Chondrocyte (in vitro differentiated cells): ENCODE data around the gene EVI5L. TPM values are rescaled to one million over a fixed set of nuclear protein-coding genes. Genes with fewer than 3 reads are reported as not detected.

Source experiments
- DNase-seq: peaks from one replicate; pipeline ENCODE4 v3.0.0; 2021; ENCODE audit warnings: mixed read lengths, low spot score
- H3K27ac Mint-ChIP-seq: one replicate; pipeline ENCODE4 v1.8.0; 2021; ENCODE audit warnings: mild to moderate bottlenecking, moderate library complexity, mixed read lengths; ENCODE audit not compliant: unreplicated experiment
- H3K27me3 Mint-ChIP-seq: 2 replicates; pipeline ENCODE4 v1.8.0; 2021; ENCODE audit warnings: low read depth, mixed read lengths
- H3K36me3 Mint-ChIP-seq: 2 replicates; pipeline ENCODE4 v1.8.0; 2021; ENCODE audit warnings: low read depth, mixed read lengths
- H3K4me1 Mint-ChIP-seq: 2 replicates; pipeline ENCODE4 v1.8.0; 2021; ENCODE audit warnings: low read depth, mild to moderate bottlenecking, mixed read lengths
- H3K4me3 Mint-ChIP-seq: one replicate; pipeline ENCODE4 v1.8.0; 2021; ENCODE audit warnings: mild to moderate bottlenecking, moderate library complexity, mixed read lengths; ENCODE audit not compliant: unreplicated experiment
- H3K9me3 Mint-ChIP-seq: 2 replicates; pipeline ENCODE4 v1.8.0; 2021; ENCODE audit warnings: low read depth, mixed read lengths
- total RNA-seq: library from RNA; stranded (reverse); gene quantifications from 3 replicates; pipeline ENCODE4 v1.2.1, GENCODE V29; 2021
- TF ChIP-seq, protein P1 (sequence below): fragments of 200-600 bp; sonication (generic); IDR thresholded peaks from 2 replicates; pipeline ENCODE4 v1.5.0; 2021; ENCODE audit warnings: antibody characterized with exemption, mild to moderate bottlenecking, moderate library complexity

Gene EVI5L
- total RNA-seq, 1 donor from 2014 or later, result 27.4 TPM

DNA sequence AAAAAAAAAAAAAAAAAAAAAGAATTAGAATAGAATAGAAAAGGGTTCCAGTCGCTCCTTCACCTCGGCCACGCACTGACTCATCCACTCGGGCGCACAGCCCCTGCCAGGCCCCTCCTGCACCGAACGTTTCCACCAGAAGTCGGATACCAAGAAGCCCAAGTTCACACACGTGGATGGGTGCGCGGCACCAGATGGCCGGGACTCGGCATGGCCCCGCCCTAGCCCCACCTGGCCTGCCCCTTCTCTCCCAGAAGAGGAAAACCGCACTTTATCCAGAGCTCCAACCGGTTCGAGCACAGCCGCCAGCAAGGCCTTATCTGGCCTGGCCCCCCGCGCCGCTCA lies 38.3 kb downstream of the EVI5L start:
- H3K36me3 Mint-ChIP-seq, result no peaks in the 10 kb centered on the region
- no peaks in the 10 kb centered on the region for H3K9me3 Mint-ChIP-seq
- no peak overlapping the region for H3K27ac Mint-ChIP-seq
- DNase-seq, result no peak
- peak overlapping the region; percentile 41 for H3K4me3 Mint-ChIP-seq
- TF ChIP-seq, protein P1, sequence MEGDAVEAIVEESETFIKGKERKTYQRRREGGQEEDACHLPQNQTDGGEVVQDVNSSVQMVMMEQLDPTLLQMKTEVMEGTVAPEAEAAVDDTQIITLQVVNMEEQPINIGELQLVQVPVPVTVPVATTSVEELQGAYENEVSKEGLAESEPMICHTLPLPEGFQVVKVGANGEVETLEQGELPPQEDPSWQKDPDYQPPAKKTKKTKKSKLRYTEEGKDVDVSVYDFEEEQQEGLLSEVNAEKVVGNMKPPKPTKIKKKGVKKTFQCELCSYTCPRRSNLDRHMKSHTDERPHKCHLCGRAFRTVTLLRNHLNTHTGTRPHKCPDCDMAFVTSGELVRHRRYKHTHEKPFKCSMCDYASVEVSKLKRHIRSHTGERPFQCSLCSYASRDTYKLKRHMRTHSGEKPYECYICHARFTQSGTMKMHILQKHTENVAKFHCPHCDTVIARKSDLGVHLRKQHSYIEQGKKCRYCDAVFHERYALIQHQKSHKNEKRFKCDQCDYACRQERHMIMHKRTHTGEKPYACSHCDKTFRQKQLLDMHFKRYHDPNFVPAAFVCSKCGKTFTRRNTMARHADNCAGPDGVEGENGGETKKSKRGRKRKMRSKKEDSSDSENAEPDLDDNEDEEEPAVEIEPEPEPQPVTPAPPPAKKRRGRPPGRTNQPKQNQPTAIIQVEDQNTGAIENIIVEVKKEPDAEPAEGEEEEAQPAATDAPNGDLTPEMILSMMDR, result no peak
- peaks cover 26% of the 10 kb centered on the region for H3K4me1 Mint-ChIP-seq
- peaks cover 15% of the 10 kb centered on the region for H3K27me3 Mint-ChIP-seq

- H3K9me3 Mint-ChIP-seq, result no peaks in the 10 kb centered on the region
- peaks cover 17% of the 10 kb centered on the region for H3K27me3 Mint-ChIP-seq
- peak overlapping the region; percentile 66 for H3K4me3 Mint-ChIP-seq
- no peak overlapping the region for H3K27ac Mint-ChIP-seq
- H3K36me3 Mint-ChIP-seq, result no peaks in the 10 kb centered on the region
- H3K4me1 Mint-ChIP-seq, result peaks cover 29% of the 10 kb centered on the region
- no peak for DNase-seq
- TF ChIP-seq, protein P1, result peak; percentile 88
These were observed 38.8 kb downstream of the EVI5L start for GRCh38 chr19:7868671-7869452.

GRCh38 chr19:7869453-7869909 lies 39.5 kb downstream of the EVI5L start:
- Mint-ChIP-seq H3K27ac (no peak overlapping the region), H3K36me3 (no peaks in the 10 kb centered on the region), H3K4me3 (peak overlapping the region; percentile 58), H3K27me3 (peaks cover 17% of the 10 kb centered on the region), H3K4me1 (peaks cover 29% of the 10 kb centered on the region), H3K9me3 (no peaks in the 10 kb centered on the region)
- DNase-seq, result peak; percentile 94
- TF ChIP-seq, protein P1, result peak; percentile 70

- no peak for DNase-seq
- peak overlapping the region; percentile 57 for H3K4me3 Mint-ChIP-seq
- H3K27ac Mint-ChIP-seq, result peak overlapping the region; percentile 45
- H3K27me3 Mint-ChIP-seq, result peaks cover 17% of the 10 kb centered on the region
- TF ChIP-seq, protein P1, result no peak
- H3K36me3 Mint-ChIP-seq, result no peaks in the 10 kb centered on the region
- H3K4me1 Mint-ChIP-seq, result peaks cover 29% of the 10 kb centered on the region
- H3K9me3 Mint-ChIP-seq, result no peaks in the 10 kb centered on the region
These were observed 40.0 kb downstream of the EVI5L start for GRCh38 chr19:7869910-7870511.

DNA sequence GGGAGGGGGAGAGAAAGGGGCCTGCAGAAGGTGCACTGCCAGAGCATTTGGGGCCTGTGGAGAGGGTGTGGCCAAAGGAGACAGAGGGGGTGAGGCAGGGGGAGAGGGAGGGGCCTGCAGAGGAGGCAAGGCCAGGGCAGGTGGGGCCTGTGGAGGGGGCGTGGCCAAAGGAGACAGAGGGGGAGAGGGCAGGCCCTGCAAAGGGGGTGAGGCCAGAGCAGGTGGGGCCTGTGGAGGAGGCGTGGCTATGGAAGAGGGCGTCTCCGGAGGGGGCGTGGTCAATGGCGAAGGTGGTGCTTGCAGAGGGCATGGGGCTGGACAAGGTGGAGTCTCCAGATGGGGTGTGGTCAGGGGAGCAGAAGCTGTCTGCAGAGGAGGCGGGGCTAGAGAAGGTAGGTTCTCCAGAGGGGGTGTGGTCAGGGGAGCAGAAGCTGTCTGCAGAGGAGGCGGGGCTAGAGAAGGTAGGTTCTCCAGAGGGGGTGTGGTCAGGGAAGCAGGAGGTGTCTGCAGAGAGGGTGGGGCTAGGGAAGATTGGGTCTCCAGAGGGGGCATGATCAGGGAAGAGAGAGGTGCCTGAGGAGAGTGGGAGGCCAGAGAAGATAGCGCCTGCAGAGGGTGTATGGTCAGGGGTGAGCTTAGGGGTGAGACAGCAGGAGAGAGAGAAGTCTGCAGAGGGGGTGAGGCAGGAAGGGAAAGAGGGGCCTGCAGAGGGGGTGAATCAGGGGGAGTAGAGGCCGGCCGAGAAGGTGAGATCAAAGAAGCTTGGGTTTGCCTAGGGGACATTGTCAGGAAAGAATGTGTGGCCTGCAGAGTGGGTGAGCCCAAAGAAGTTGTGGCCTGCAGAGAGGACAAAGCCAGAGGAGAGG lies 40.8 kb downstream of the EVI5L start:
- Mint-ChIP-seq H3K9me3 (no peaks in the 10 kb centered on the region), H3K27ac (peak overlapping the region; percentile 95), H3K4me1 (peaks cover 29% of the 10 kb centered on the region), H3K36me3 (no peaks in the 10 kb centered on the region), H3K27me3 (peaks cover 15% of the 10 kb centered on the region), H3K4me3 (no peak overlapping the region)
- DNase-seq, result no peak
- TF ChIP-seq, protein P1, result no peak
